VCaP (cell line): ENCODE results near the gene SLC11A2.

ENCODE experiments used
- H3K27ac ChIP-seq: fragments of 450-650 bp; 2 replicates; pipeline ENCODE4 v1.5.1; 2017
- TF ChIP-seq, protein P1 (sequence below): fragments of 450-650 bp; conservative IDR thresholded peaks from 2 replicates; pipeline ENCODE4 v1.5.1; 2017; ENCODE audit warnings: mild to moderate bottlenecking, moderate library complexity

The SLC11A2 gene

GRCh38 chr12:50990147-50990727 is 35.9 kb downstream of the SLC11A2 start:
- H3K27ac ChIP-seq: no peak overlapping the region
- TF ChIP-seq, protein P1, sequence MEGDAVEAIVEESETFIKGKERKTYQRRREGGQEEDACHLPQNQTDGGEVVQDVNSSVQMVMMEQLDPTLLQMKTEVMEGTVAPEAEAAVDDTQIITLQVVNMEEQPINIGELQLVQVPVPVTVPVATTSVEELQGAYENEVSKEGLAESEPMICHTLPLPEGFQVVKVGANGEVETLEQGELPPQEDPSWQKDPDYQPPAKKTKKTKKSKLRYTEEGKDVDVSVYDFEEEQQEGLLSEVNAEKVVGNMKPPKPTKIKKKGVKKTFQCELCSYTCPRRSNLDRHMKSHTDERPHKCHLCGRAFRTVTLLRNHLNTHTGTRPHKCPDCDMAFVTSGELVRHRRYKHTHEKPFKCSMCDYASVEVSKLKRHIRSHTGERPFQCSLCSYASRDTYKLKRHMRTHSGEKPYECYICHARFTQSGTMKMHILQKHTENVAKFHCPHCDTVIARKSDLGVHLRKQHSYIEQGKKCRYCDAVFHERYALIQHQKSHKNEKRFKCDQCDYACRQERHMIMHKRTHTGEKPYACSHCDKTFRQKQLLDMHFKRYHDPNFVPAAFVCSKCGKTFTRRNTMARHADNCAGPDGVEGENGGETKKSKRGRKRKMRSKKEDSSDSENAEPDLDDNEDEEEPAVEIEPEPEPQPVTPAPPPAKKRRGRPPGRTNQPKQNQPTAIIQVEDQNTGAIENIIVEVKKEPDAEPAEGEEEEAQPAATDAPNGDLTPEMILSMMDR: no peak

- TF ChIP-seq, protein P1: no peak
- no peak overlapping the region for H3K27ac ChIP-seq
These were observed 37.3 kb downstream of the SLC11A2 start for GRCh38 chr12:50988871-50989270.

- TF ChIP-seq, protein P1: no peak
These were observed 38.1 kb downstream of the SLC11A2 start for GRCh38 chr12:50988051-50988450.

GRCh38 chr12:50986966-50987737 is 39.0 kb downstream of the SLC11A2 start:
- TF ChIP-seq, protein P1: peak; percentile 84
- H3K27ac ChIP-seq: peak overlapping the region; percentile 5; the same call in 1 of the 2 replicates

More at GRCh38 chr12:50988051-50988450, 38.1 kb downstream of the SLC11A2 start:
- H3K27ac ChIP-seq: no peak overlapping the region; the same call in 1 of the 2 replicates

DNA sequence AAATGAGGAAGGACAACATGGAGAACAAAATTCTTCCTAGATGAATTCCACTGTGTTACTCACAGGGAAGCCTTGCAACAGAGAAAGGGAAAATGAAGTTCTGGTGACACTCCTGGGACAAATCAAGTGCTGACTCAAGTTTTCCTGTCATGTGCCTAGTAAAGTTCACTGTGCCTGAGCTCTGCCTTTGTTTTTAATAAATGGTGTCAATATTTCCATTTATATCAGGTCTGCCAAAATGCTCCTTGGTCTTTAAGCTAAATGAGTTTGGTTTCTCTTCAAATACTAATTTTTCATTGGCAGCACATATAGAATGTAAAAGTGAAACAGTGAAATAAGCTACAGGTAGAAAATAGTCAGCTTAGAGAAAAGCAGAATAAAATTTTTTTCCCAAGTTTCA is 40.9 kb downstream of the SLC11A2 start:
- H3K27ac ChIP-seq: no peak overlapping the region
- TF ChIP-seq, protein P1: no peak

GRCh38 chr12:50984586-50985298 is 41.4 kb downstream of the SLC11A2 start:
- TF ChIP-seq, protein P1: no peak
- no peak overlapping the region for H3K27ac ChIP-seq
